Neural cell (in vitro differentiated cells): Measurements from ENCODE around the gene ATP12A. TPM values are rescaled to one million over a fixed set of nuclear protein-coding genes. Genes with fewer than 3 reads are reported as not detected.

Experiments used
- H2AFZ ChIP-seq: fragments of 200-600, 300-800 bp; sonication (generic), shearing (Covaris generic); 2 replicates; pipeline ENCODE4 v1.6.0; 2014; ENCODE audit warnings: low read depth, mild to moderate bottlenecking, antibody characterized with exemption, low read length, moderate library complexity
- H3F3A ChIP-seq: fragments of 200-600 bp; shearing (Covaris generic); 2 replicates; pipeline ENCODE4 v1.6.1; 2016; ENCODE audit warnings: mild to moderate bottlenecking, moderate library complexity, mixed read lengths, antibody characterized with exemption, low read length; ENCODE audit not compliant: insufficient read depth, poor library complexity, severe bottlenecking
- H3K27ac ChIP-seq: fragments of 200-600, 300-800 bp; sonication (generic), shearing (Covaris generic); 2 replicates; pipeline ENCODE4 v1.5.1; 2014; ENCODE audit warnings: mild to moderate bottlenecking, low read length, moderate library complexity
- H3K27me3 ChIP-seq: fragments of 300-800, 200-600 bp; sonication (generic), shearing (Covaris generic); 2 replicates; pipeline ENCODE4 v1.6.0; 2014; ENCODE audit warnings: mild to moderate bottlenecking, low read depth, low read length, moderate library complexity; ENCODE audit not compliant: insufficient read depth
- H3K36me3 ChIP-seq: fragments of 300-800, 200-600 bp; sonication (generic), shearing (Covaris generic); 2 replicates; pipeline ENCODE4 v1.5.1; 2014; ENCODE audit warnings: mild to moderate bottlenecking, antibody characterized with exemption, low read length, moderate library complexity; ENCODE audit not compliant: insufficient read depth
- H3K4me2 ChIP-seq: fragments of 300-800, 200-600 bp; sonication (generic), shearing (Covaris generic); 2 replicates; pipeline ENCODE4 v1.6.0; 2014; ENCODE audit warnings: mild to moderate bottlenecking, low read length
- H3K4me3 ChIP-seq: fragments of 300-800, 200-600 bp; sonication (generic), shearing (Covaris generic); 2 replicates; pipeline ENCODE4 v1.5.1; 2014; ENCODE audit warnings: mild to moderate bottlenecking, low read length, moderate library complexity
- H3K79me2 ChIP-seq: fragments of 200-600 bp; shearing (Covaris generic); replicated peaks from 2 replicates; pipeline ENCODE4 v1.6.0; 2014; ENCODE audit warnings: mild to moderate bottlenecking, low read length, moderate library complexity; ENCODE audit not compliant: insufficient read depth
- H3K9ac ChIP-seq: fragments of 300-800, 200-600 bp; sonication (generic), shearing (Covaris generic); 2 replicates; pipeline ENCODE4 v1.6.1; 2016; ENCODE audit warnings: mild to moderate bottlenecking, low read length, mixed read lengths
- H3K9me2 ChIP-seq: fragments of 200-600 bp; shearing (Covaris generic); 2 replicates; pipeline ENCODE4 v1.6.1; 2016; ENCODE audit warnings: mild to moderate bottlenecking, low read length, mixed read lengths; ENCODE audit not compliant: insufficient read depth
- H3K9me3 ChIP-seq: fragments of 200-600, 300-800 bp; sonication (generic), shearing (Covaris generic); 2 replicates; pipeline ENCODE4 v1.6.1; 2016; ENCODE audit warnings: mild to moderate bottlenecking, mixed run types, low read length, moderate library complexity, mixed read lengths
- H4K20me1 ChIP-seq: fragments of 200-600 bp; shearing (Covaris generic); 2 replicates; pipeline ENCODE4 v1.6.1; 2016; ENCODE audit warnings: mild to moderate bottlenecking, mixed run types; ENCODE audit not compliant: insufficient read depth
- EP300 ChIP-seq: fragments of 450-650 bp; conservative IDR thresholded peaks from 2 replicates; pipeline ENCODE4 v1.6.1; 2014; ENCODE audit warnings: antibody characterized with exemption, mild to moderate bottlenecking, moderate library complexity; ENCODE audit not compliant: poor library complexity, severe bottlenecking
- EZH2 ChIP-seq: fragments of 200-600, 300-800 bp; shearing (Covaris generic), sonication (generic); IDR thresholded peaks from 2 replicates; pipeline ENCODE4 v1.6.1; 2014; ENCODE audit warnings: antibody characterized with exemption, low read length, borderline replicate concordance, mild to moderate bottlenecking; ENCODE audit not compliant: insufficient read depth, poor library complexity, severe bottlenecking
- MXI1 ChIP-seq: fragments of 450-650 bp; conservative IDR thresholded peaks from 2 replicates; pipeline ENCODE4 v1.6.1; 2014; ENCODE audit warnings: antibody characterized with exemption, mild to moderate bottlenecking; ENCODE audit not compliant: poor library complexity, severe bottlenecking
- POLR2AphosphoS5 ChIP-seq: IDR thresholded peaks from 2 replicates; pipeline ENCODE4 v1.6.1; 2012
- RAD21 ChIP-seq: fragments of 450-650 bp; conservative IDR thresholded peaks from 2 replicates; pipeline ENCODE4 v1.6.1; 2014; ENCODE audit warnings: antibody characterized with exemption, mild to moderate bottlenecking, moderate library complexity
- REST ChIP-seq: IDR thresholded peaks from 2 replicates; pipeline ENCODE4 v1.6.1; 2012; ENCODE audit warnings: borderline replicate concordance
- SMC3 ChIP-seq: fragments of 450-650 bp; conservative IDR thresholded peaks from 2 replicates; pipeline ENCODE4 v1.6.1; 2014; ENCODE audit warnings: antibody characterized with exemption, mild to moderate bottlenecking, moderate library complexity; ENCODE audit not compliant: poor library complexity
- TAF1 ChIP-seq: IDR thresholded peaks from 2 replicates; pipeline ENCODE4 v1.6.1; 2012; ENCODE audit warnings: low read depth
- polyA plus RNA-seq: library from polyadenylated mRNA; depleted of rRNA; stranded (reverse); fragments of >200 nt; gene quantifications from 2 replicates; pipeline ENCODE4 v1.2.3, GENCODE V29; 2014
- TF ChIP-seq, protein P1 (sequence below): fragments of 450-650 bp; IDR thresholded peaks from 2 replicates; pipeline ENCODE4 v1.5.1; 2014; ENCODE audit warnings: antibody characterized with exemption, mild to moderate bottlenecking, moderate library complexity; ENCODE audit not compliant: poor library complexity, severe bottlenecking

ATP12A gene
- polyA plus RNA-seq, 1 donor from 2014 or later = not detected

DNA sequence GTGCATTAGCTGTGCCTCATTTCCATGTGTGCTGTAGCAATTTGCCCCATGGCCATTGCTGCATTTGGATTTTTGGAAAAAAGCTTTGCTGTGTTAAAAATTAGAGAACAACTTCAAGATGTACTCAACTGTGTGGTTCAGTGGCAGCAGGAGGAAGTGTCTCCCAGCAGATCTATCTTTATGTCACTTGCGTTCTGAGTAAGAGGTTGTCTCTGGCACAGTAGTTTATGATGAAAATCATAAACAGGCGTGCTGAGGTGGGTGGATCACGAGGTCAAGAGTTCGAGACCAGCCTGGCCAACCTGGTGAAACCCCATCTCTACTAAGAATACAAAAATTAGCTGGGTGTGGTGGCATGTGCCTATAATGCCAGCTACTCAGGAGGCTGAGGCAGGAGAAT is 54.7 kb downstream of the ATP12A start:
- Histone ChIP-seq H4K20me1 (no peaks in the 10 kb centered on the region), H2AFZ (no peak overlapping the region), H3K9ac (no peak overlapping the region), H3K4me3 (no peak overlapping the region), H3K4me2 (no peak overlapping the region), H3K79me2 (no peaks in the 10 kb centered on the region), H3K27me3 (no peaks in the 10 kb centered on the region), H3F3A (no peaks in the 10 kb centered on the region), H3K9me2 (no peaks in the 10 kb centered on the region), H3K27ac (no peak overlapping the region), H3K9me3 (no peaks in the 10 kb centered on the region), H3K36me3 (no peaks in the 10 kb centered on the region)
- TF ChIP-seq, protein P1, sequence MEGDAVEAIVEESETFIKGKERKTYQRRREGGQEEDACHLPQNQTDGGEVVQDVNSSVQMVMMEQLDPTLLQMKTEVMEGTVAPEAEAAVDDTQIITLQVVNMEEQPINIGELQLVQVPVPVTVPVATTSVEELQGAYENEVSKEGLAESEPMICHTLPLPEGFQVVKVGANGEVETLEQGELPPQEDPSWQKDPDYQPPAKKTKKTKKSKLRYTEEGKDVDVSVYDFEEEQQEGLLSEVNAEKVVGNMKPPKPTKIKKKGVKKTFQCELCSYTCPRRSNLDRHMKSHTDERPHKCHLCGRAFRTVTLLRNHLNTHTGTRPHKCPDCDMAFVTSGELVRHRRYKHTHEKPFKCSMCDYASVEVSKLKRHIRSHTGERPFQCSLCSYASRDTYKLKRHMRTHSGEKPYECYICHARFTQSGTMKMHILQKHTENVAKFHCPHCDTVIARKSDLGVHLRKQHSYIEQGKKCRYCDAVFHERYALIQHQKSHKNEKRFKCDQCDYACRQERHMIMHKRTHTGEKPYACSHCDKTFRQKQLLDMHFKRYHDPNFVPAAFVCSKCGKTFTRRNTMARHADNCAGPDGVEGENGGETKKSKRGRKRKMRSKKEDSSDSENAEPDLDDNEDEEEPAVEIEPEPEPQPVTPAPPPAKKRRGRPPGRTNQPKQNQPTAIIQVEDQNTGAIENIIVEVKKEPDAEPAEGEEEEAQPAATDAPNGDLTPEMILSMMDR = no peak
- TF ChIP-seq RAD21 (no peak), TAF1 (no peak), EZH2 (no peak), MXI1 (no peak), EP300 (no peak), POLR2AphosphoS5 (no peak), REST (no peak), SMC3 (no peak)

DNA sequence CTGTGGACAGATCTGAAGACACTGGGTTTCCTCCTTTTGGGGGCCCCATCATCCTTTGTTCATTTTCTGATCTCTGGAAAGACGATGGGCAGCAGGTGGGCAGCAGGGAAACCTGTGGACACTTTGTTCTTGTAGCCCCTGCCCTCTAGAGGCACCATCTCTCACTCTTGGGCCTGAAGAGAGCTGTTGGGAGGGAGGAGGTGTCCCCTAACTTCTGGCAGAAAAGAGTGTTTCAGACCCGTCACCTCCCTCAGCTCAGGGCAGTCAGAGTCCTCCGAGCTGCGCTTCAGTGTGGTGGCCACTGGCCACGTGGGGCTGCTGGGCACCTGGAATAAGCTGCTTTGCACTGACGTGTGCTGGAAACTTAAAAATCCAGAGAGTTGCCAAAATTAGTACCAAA is 56.8 kb downstream of the ATP12A start:
- H3K79me2 ChIP-seq = no peaks in the 10 kb centered on the region
- H3K9me3 ChIP-seq = no peaks in the 10 kb centered on the region
- H4K20me1 ChIP-seq = no peaks in the 10 kb centered on the region
- H3K4me2 ChIP-seq = no peak overlapping the region
- H3K9me2 ChIP-seq = no peaks in the 10 kb centered on the region
- H3K9ac ChIP-seq = no peak overlapping the region
- H3K27ac ChIP-seq = no peak overlapping the region
- no peaks in the 10 kb centered on the region for H3K27me3 ChIP-seq
- no peaks in the 10 kb centered on the region for H3K36me3 ChIP-seq
- no peak overlapping the region for H3K4me3 ChIP-seq
- no peaks in the 10 kb centered on the region for H3F3A ChIP-seq
- H2AFZ ChIP-seq = no peak overlapping the region
- TF ChIP-seq MXI1 (no peak), TAF1 (no peak), SMC3 (no peak), REST (no peak), RAD21 (no peak), EZH2 (no peak), EP300 (no peak), POLR2AphosphoS5 (no peak)
- TF ChIP-seq, protein P1 = no peak
